ENCODE data around the gene ARAP2.

ARAP2 gene

DNA sequence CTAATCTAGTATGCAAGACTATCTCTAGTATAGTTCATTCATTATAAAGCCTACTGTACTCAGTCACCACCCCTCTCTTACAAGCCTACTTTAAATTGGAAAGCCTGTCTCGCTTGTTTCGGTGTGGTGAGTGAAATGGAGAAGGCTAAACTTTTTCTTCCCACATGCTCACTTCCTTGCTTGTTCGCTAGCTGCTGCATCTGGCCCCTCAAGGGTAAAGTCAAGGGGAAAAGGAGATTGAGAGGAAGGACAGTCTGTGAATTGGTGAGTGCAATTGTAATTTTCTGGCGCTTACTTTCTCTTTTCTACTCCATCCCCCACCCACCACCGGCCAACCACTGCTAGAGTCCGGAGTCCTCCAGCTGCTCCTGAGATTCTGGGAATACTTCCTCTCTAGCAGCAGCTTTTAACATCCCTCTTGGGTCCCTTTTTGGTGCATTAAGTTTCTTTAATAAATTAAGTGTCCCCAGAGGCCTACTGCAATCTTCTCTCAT, 12.1 kb upstream of the ARAP2 start:
- peaks cover 44% of the 10 kb centered on the region for H3K4me1 ChIP-seq (ENCODE audit: low read length)

DNA sequence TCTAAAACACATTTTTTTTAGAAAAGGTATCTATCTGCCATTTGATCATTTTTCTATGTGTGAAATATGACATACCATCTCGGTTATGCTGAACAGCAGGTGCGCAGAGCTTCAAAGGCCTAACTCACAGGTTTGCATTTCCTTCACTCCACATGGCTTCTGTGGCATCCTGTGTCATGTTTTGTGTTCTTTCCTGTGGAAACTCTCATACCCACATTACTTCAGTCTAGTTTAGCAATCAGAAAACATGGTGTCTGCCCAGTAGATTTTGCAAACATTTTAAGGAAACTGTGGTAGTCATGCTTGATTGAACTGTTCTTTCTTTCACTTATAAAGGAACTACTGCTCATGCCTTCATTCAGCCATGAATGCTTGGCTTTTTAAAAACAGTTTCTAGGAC, 11.3 kb upstream of the ARAP2 start:
- peaks cover 51% of the 10 kb centered on the region for H3K4me1 ChIP-seq (ENCODE audit: low read length)
- H3K36me3 ChIP-seq (replicated peaks; ENCODE audit: low read depth, low read length) = no peaks in the 10 kb centered on the region
- H3K9me3 ChIP-seq (ENCODE audit: insufficient read depth, low read length) = no peaks in the 10 kb centered on the region
- H3K4me3 ChIP-seq (ENCODE audit: low read length) = peak overlapping the region; percentile 69
- no peaks in the 10 kb centered on the region for H3K27me3 ChIP-seq (ENCODE audit: low read depth, low read length)
- peak overlapping the region; percentile 97 for H3K27ac ChIP-seq (ENCODE audit: low read length)
- H4K20me1 ChIP-seq (ENCODE audit: insufficient read depth, low read length) = no peaks in the 10 kb centered on the region
- H3K9ac ChIP-seq (ENCODE audit: low read length) = peak overlapping the region; percentile 76
- H3K4me2 ChIP-seq (ENCODE audit: low read length) = peak overlapping the region; percentile 78
- peak overlapping the region; percentile 29; the same call in 1 of the 2 replicates for H2AFZ ChIP-seq (ENCODE audit: low read depth, low read length)
- no peaks in the 10 kb centered on the region for H3K79me2 ChIP-seq (ENCODE audit: low read length)
- TF ChIP-seq, protein P1, sequence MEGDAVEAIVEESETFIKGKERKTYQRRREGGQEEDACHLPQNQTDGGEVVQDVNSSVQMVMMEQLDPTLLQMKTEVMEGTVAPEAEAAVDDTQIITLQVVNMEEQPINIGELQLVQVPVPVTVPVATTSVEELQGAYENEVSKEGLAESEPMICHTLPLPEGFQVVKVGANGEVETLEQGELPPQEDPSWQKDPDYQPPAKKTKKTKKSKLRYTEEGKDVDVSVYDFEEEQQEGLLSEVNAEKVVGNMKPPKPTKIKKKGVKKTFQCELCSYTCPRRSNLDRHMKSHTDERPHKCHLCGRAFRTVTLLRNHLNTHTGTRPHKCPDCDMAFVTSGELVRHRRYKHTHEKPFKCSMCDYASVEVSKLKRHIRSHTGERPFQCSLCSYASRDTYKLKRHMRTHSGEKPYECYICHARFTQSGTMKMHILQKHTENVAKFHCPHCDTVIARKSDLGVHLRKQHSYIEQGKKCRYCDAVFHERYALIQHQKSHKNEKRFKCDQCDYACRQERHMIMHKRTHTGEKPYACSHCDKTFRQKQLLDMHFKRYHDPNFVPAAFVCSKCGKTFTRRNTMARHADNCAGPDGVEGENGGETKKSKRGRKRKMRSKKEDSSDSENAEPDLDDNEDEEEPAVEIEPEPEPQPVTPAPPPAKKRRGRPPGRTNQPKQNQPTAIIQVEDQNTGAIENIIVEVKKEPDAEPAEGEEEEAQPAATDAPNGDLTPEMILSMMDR (IDR thresholded peaks at IDR 0.05; ENCODE audit: low read depth, low read length) = no peak
- no peak for TF ChIP-seq EZH2phosphoT487 (IDR thresholded peaks at IDR 0.05; ENCODE audit: low read depth)

More for the DNA sequence above, 12.1 kb upstream of the ARAP2 start:
- peak overlapping the region; percentile 69 for H3K4me3 ChIP-seq (ENCODE audit: low read length)
- H2AFZ ChIP-seq (ENCODE audit: low read depth, low read length) = peak overlapping the region; percentile 40
- peak overlapping the region; percentile 97 for H3K27ac ChIP-seq (ENCODE audit: low read length)
- TF ChIP-seq EZH2phosphoT487 (IDR thresholded peaks at IDR 0.05; ENCODE audit: low read depth) = no peak
- TF ChIP-seq, protein P1 (IDR thresholded peaks at IDR 0.05; ENCODE audit: low read depth, low read length) = no peak
- H3K36me3 ChIP-seq (replicated peaks; ENCODE audit: low read depth, low read length) = no peaks in the 10 kb centered on the region
- peak overlapping the region; percentile 78 for H3K4me2 ChIP-seq (ENCODE audit: low read length)
- H3K9ac ChIP-seq (ENCODE audit: low read length) = peak overlapping the region; percentile 76
- H3K9me3 ChIP-seq (ENCODE audit: insufficient read depth, low read length) = no peaks in the 10 kb centered on the region
- no peaks in the 10 kb centered on the region for H3K79me2 ChIP-seq (ENCODE audit: low read length)
- no peaks in the 10 kb centered on the region for H4K20me1 ChIP-seq (ENCODE audit: insufficient read depth, low read length)
- H3K27me3 ChIP-seq (ENCODE audit: low read depth, low read length) = no peaks in the 10 kb centered on the region

DNA sequence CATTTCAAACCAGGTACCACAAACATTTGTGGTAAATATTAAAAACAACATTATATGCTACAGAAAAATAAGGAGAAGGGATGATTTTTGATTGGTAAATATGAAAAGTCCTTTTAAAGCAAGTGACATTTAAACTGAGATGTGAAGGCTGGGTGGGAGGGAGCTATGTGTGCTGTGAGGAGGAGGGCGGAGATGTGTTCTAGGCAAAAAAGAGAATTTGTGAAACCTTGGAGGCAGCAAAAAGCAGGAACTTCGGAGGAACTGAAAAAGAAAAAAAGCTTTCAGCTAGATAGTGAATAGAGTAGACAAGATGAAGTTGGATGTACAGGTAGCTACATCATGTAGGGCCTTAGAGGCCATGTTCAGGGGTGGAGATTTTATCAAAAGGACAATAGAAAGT, 10.1 kb upstream of the ARAP2 start:
- Histone ChIP-seq H3K4me1 (ENCODE audit: low read length) (peaks cover 60% of the 10 kb centered on the region), H3K27me3 (ENCODE audit: low read depth, low read length) (no peaks in the 10 kb centered on the region), H3K27ac (ENCODE audit: low read length) (peak overlapping the region; percentile 97), H3K79me2 (ENCODE audit: low read length) (no peaks in the 10 kb centered on the region), H3K4me2 (ENCODE audit: low read length) (peak overlapping the region; percentile 78), H3K9ac (ENCODE audit: low read length) (peak overlapping the region; percentile 76; the same call in 1 of the 2 replicates), H2AFZ (ENCODE audit: low read depth, low read length) (no peak overlapping the region), H3K36me3 (replicated peaks; ENCODE audit: low read depth, low read length) (no peaks in the 10 kb centered on the region), H3K4me3 (ENCODE audit: low read length) (no peak overlapping the region), H3K9me3 (ENCODE audit: insufficient read depth, low read length) (no peaks in the 10 kb centered on the region), H4K20me1 (ENCODE audit: insufficient read depth, low read length) (no peaks in the 10 kb centered on the region)
- TF ChIP-seq, protein P1 (IDR thresholded peaks at IDR 0.05; ENCODE audit: low read depth, low read length) = no peak
- no peak for TF ChIP-seq EZH2phosphoT487 (IDR thresholded peaks at IDR 0.05; ENCODE audit: low read depth)

DNA sequence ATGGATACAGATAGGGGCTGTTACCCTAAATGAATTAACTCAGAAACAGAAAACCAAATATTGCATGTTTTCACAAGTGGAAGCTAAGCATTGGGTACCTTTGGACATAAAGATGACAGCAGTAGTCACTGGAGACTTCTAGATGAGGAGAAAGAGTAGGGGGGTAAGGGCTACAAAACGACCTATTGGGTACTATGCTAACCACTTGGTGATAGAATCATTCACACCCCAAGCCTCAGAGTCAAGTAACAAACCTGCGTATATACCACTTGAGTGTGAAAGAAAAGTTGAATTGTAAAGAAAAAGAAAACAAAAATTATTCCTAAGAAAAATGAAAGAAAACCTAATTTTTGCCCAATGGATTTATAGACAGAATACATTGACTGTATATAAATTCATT, 7.7 kb upstream of the ARAP2 start:
- H2AFZ ChIP-seq (ENCODE audit: low read depth, low read length) = no peak overlapping the region
- no peaks in the 10 kb centered on the region for H3K27me3 ChIP-seq (ENCODE audit: low read depth, low read length)
- no peak overlapping the region for H3K4me3 ChIP-seq (ENCODE audit: low read length)
- peaks cover 54% of the 10 kb centered on the region for H3K4me1 ChIP-seq (ENCODE audit: low read length)
- no peaks in the 10 kb centered on the region for H3K79me2 ChIP-seq (ENCODE audit: low read length)
- TF ChIP-seq, protein P1 (IDR thresholded peaks at IDR 0.05; ENCODE audit: low read depth, low read length) = no peak
- no peak for TF ChIP-seq EZH2phosphoT487 (IDR thresholded peaks at IDR 0.05; ENCODE audit: low read depth)
- no peaks in the 10 kb centered on the region for H3K9me3 ChIP-seq (ENCODE audit: insufficient read depth, low read length)
- no peak overlapping the region for H3K4me2 ChIP-seq (ENCODE audit: low read length)
- no peaks in the 10 kb centered on the region for H4K20me1 ChIP-seq (ENCODE audit: insufficient read depth, low read length)
- no peak overlapping the region for H3K9ac ChIP-seq (ENCODE audit: low read length)
- no peaks in the 10 kb centered on the region for H3K36me3 ChIP-seq (replicated peaks; ENCODE audit: low read depth, low read length)
- no peak overlapping the region for H3K27ac ChIP-seq (ENCODE audit: low read length)
